ENCODE measurements around the gene P2RY12.
A peak's percentile ranks its signal among the peaks of the same experiment; 100 is the strongest.

P2RY12 gene

DNA sequence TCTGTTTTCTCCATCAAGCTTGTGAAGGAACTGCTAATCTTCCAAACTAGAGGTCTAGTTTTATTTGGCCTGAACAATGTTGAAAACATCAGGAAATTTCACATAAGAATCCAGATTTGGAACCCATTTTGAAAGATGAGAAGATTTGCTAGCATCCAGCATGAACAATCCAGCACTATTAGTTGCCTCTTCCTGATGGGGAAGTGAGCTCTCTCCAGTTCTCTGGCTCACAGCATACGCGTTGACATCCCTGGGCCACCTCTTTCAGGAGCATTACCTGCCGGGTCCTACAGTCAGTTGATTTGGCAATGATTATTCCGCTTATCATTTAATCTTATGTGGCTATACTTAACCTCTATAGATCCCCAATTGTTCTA lies 78.8 kb downstream of the P2RY12 start:
- DNase-seq = no peak

DNA sequence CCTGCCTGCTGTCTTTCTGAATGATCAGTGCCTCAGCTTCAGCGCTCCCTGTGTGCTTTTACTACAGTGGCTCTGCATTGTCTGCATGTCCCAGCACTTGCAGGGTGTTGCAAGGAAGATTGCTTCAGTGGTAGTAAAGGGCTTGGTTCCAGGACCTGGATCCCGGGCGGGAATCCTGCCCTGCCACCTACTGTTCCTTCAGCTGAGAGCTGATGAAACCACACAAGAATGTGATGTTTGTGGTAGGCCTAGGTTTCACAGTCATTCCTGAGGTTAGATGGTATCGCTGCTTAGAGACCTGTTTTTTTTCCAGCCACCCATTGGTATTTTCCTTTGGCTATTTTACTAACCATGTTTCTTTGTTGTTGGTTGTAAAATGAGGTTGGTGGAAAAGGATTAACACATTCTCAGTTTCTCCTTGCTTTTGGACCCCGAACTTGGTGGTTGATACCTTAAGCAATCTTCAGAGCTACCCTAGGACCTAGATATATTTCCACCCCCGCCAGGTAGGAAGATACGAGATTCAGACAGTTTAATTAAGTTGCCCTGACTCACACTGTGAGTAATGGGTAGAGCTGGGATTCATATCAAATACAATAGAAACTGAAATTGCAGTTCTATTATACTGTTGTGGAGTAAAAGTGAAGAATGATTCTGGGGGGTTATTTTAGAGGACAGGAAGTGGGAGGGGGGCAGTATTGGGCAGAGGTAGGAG lies 79.3 kb downstream of the P2RY12 start:
- no peak for DNase-seq

- DNase-seq = no peak
Observed at GRCh38 chr3:151303751-151304150, 80.8 kb downstream of the P2RY12 start.

GRCh38 chr3:151301787-151302186 lies 82.8 kb downstream of the P2RY12 start:
- DNase-seq = peak in 1 of 2 experiments; percentile 41

- DNase-seq = no peak
Observed at GRCh38 chr3:151300539-151300938, 84.0 kb downstream of the P2RY12 start.

- DNase-seq = no peak
Observed at GRCh38 chr3:151299006-151299405, 85.5 kb downstream of the P2RY12 start.

DNA sequence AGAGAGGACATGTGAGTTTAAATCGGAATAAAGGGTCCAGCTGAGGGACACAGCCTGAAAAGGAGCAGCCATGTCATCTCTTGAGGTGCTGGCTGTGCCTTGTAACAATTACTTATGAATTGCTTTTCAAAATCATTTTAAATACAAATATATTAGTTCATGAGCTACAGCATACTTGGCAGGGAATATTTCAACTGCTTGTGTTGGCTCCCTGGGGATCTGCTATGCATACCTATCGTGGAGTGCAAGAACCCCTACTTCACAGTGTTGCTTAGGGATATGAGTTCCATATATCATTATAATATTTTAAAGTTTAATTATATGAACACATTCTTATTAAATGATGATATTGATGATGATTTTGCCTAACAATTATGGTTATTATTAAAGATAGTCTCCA lies 87.1 kb downstream of the P2RY12 start:
- DNase-seq = no peak

- DNase-seq = no peak
Observed at GRCh38 chr3:151296226-151296625, 88.3 kb downstream of the P2RY12 start.

DNA sequence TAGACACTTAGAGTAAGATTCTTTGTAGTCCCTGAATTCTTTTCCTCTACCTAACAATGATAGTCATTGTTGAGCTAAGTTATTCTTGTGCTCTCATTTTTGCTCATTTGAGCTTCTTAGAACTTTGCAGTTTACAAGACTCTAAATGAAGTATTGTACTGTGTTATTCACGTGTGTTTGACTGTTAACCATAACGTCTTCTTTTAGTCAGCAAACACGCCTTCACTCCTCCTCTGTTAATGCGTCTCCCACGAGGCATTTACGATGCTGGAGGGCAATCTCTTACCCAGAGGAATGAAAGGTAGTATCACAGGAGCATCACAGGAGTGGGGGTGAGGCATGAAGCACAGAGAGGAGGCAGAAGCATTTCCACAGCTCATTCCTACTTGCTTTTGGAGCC lies 91.4 kb downstream of the P2RY12 start:
- no peak for DNase-seq

- DNase-seq = peak; percentile 69 to 80
Observed at GRCh38 chr3:151290673-151291072, 93.9 kb downstream of the P2RY12 start.

GRCh38 chr3:151289445-151289844 lies 95.1 kb downstream of the P2RY12 start:
- peak in 1 of 2 experiments; percentile 28 for DNase-seq

All from AML-193 (cell line).